Ureter (tissue), 1 donor: ENCODE results near the gene ARMC6. TPM values are rescaled to one million over a fixed set of nuclear protein-coding genes. Genes with fewer than 3 reads are reported as not detected.

ENCODE experiments used
- DNase-seq: peaks from one replicate; pipeline ENCODE4 v3.0.0-alpha.2; 2020; ENCODE audit warnings: low spot score
- total RNA-seq: library from RNA; stranded (reverse); gene quantifications from one replicate; pipeline ENCODE4 v1.2.4, GENCODE V29; 2023
- donor health status: DM: yes; HTN: yes; CAD: no.

ARMC6 gene
- 42.2 TPM for total RNA-seq

DNA sequence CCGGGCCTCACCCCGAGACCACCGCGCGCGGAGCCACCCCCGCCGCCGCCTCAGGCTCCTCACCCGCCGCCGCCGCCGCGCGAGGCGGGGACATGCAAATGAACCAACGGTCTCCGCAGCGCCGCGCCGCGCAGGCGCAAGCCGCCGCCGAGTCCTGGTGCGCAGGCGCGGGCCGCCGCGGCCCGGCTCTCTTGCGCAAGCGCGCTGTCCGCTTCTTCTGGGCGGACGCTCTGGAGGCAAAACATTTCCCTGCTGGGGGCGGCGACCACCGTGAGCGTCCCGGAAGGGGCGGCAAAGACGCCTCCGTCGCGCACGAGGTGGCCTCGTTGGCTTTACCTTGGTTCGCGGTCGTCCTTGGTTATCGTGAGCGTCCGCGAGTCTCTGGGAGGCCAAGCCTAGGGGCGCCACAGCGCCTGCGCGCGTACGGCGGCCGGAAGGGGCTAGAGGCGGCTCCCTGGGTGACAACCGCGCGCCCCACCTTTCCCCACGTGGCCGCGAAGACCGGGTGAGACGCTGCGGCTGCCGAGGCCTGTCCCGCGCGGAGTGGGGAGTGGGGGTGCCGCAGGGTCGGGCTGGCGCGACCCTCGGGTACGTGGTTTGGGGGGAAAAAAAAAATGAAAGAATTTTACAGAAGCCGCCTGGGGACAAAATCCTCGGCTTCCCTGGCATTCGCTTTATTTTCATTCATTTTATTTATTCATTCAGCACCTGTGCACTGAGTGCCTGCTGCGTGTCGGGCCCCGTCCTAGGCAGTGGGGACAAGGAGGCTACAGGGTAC lies at the start of gene ARMC6, which contains the start of gene SUGP2:
Gene ARMC6 (plus strand): TSS at position 178 of the 778 bp plus-strand sequence. CDS start 607 bp downstream, outside the sequence.
Gene SUGP2 (minus strand): TSS at position 92 of the 778 bp plus-strand sequence. CDS start 2,446 bp downstream, outside the sequence.
- peak; percentile 85 for DNase-seq

GRCh38 chr19:18984251-18984650 lies 49.2 kb upstream of the ARMC6 start:
- no peak for DNase-seq

DNA sequence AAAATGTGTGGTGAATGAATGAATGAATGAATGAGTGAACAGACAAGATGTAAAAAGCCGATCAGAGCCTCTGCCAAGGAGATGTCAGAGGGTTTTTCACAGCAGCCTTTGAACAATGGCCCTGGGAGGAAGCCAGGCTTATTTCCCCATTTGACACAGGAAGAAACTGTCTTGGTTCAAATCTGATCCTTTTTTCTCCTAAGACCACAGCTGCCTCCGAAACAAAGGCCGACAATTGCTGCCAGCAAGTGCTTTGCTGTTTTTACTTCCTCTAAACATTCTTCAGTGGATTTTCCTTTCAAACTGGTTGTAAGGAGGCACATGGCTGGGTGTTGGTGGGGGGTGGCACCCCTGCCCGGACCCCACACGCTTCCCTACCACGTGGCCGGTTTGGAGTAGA lies 48.1 kb upstream of the ARMC6 start:
- DNase-seq = no peak

DNA sequence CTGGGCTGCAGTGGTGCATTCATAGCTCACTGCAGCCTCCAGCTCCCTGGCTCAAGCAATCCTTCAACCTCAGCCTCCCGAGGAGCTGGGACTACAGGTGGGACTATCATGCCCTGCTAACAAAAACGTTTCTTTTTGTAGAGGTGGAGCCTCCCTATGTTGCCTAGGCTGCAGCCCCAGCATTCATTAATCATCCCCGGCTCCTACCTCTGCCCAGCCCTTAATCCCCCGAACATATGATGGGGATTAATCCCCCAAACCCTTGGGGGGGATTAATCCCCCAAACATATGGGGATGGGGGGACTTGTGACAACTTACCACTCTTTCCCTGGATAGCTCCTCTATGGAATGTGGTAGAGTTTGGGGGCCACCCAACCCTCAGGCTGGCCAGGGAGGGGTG lies 45.9 kb upstream of the ARMC6 start:
- DNase-seq = no peak

GRCh38 chr19:18989316-18989715 lies 44.1 kb upstream of the ARMC6 start:
- DNase-seq = no peak

DNA sequence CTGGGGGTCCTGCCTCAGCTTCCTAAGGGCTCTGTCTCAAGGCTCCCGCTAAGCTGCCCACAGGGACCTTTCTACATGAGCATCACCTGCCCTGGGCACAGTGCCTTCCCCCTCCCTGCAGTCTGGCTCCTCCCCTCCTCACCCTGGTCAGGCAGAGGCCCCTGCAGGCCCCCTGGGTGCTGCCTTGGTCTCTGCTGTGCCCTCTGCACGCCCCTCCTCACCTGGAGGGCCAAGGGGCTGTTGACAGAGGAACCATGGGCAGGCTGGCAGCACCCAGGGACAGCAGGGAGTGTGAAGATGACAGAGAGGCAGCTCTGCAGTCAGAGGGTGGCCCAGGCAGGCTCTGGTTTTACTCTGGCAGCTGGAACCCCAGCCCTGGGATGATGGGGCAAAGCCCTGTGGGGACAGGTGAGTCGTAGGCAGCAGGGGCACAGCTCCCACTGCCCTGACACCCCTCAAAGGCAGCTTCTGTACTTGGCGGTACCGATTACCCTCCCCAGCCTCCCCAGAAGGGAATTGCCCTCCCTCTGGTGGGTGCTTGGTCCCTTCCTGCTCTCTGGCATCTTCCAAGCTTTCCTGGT lies 43.2 kb upstream of the ARMC6 start:
- no peak for DNase-seq

GRCh38 chr19:18991006-18991405 lies 42.4 kb upstream of the ARMC6 start:
- no peak for DNase-seq

DNA sequence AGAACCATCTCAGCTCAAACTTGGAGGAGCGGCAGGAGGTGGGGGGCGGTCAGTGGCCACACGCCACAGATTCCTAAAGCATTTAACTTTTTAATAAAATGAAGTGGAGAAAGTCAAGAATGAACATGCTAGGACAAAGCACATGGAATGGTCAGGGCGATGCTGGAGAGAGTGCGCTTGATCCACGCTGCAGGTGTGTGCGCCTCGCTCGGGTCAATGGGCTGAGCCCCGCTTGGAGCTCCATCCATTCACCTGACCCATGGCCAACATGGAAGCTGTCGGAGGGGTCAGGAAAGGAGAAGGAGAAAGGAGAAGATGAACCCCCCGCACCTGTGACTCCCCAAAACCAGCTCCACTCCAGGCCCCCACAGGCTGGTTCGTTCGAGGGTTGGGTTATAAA lies 41.9 kb upstream of the ARMC6 start:
- no peak for DNase-seq

DNA sequence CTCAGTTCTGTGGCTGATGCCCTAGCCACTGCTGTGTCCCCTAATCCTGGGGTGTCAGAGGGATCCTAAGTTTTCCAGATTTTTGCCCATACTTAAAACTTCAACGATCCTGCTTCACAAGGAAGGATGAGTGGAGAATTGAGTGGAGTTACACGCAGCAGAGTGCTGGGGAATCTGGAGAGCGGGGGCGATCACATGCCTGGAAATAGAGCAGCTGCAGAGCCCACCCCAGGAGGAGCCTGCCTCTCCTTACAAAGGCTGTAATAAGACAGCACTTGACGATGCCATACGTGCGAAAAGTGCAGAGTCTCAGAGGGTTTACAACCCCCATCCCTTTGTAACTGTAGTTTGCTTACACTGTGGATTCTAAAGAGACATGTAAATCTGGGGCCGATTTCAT lies 40.7 kb upstream of the ARMC6 start:
- no peak for DNase-seq

- no peak for DNase-seq
Measured at GRCh38 chr19:18993115-18993514, 40.3 kb upstream of the ARMC6 start.

GRCh38 chr19:18995804-18996241 lies 37.6 kb upstream of the ARMC6 start:
- peak; percentile 63 for DNase-seq

GRCh38 chr19:18996351-18996750 lies 37.1 kb upstream of the ARMC6 start:
- no peak for DNase-seq

DNA sequence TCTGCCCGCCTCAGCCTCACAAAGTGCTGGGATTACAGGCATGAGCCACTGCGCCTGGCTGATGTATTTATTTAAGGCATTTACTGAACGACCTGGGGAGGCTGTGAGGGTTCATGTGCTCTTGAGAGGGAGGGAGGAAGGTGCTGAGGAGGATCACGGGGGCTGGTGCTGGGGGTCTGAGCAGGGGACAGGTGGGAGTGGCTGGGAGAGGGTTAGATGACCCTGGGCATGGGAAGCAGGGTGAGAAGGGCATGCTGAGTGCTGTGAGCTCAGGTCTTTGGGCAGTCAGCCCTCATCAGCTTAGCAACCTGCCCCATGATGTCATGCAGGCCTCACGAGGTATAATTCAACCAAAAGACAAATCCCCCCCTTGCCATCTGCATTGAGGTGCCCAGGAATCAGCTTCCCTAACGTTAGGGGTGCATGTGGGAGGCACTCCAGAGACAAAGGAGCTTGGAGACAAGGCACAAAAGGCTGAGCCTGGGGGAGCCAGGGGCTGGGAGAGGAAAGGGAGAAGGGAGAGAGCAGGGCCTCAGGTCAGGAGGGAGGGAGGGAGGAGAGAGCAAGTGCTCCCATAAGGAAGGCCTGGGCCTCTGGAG lies 36.5 kb upstream of the ARMC6 start:
- no peak for DNase-seq

- DNase-seq = no peak
Measured at GRCh38 chr19:18998276-18998675, 35.1 kb upstream of the ARMC6 start.

GRCh38 chr19:18999016-18999758 lies 34.2 kb upstream of the ARMC6 start:
- DNase-seq = no peak

DNA sequence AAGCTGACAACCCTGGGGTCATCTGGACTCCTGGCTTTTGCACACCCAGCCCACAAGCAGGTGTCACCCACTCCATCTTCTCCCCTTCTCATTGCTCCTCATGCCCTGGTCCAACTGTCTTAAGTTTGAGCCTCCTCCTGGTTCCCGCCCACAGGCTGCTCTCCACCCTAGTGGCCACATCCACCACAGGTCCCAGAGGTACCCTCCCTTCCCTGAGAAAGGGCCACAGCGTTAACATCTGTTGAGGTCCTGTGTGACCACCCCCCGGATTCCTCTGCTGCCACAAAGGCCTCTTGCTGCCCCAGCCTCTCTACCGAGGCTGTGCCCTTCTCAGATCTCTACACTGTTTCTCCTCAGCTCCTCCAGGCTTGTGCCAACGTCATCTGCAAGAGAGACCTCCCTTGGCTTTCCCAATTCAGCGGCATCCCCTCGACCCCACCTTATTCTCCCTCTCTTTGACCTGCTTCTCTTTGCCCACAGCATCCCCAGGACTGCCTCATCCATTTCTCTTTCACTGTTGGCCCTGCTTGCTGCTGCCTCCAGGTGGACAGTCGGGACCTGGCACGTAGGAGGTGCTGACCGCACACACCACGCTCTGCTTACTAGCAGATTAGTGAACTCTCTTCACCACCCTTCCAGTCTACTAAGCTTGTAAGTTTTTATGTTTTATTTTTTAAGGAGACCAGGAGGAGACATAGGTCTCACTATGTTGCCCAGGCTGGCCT lies 33.3 kb upstream of the ARMC6 start:
- DNase-seq = no peak

DNA sequence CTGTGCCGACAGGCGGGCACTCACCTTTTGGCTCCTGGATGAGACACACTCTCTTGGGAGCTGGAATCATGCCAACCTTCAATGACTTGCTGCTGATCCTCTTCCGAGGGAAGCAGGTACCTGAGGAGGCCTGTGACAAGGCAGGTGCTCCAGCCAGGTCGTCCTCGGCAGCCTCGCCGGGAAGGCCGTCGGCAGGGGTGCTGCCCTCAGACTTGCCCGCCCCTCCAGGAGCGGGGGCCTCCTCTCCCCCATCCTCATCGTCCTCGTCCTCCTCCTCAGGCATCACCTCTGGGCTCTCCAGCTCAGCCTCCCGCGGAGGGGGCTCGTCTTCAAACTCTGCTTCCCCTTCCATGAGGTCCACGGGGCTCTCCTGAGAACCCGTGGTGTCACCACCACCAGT lies 29.3 kb upstream of the ARMC6 start:
- no peak for DNase-seq

- no peak for DNase-seq
Measured at GRCh38 chr19:19006213-19006612, 27.2 kb upstream of the ARMC6 start.

GRCh38 chr19:19009951-19010350 lies 23.5 kb upstream of the ARMC6 start:
- no peak for DNase-seq

DNA sequence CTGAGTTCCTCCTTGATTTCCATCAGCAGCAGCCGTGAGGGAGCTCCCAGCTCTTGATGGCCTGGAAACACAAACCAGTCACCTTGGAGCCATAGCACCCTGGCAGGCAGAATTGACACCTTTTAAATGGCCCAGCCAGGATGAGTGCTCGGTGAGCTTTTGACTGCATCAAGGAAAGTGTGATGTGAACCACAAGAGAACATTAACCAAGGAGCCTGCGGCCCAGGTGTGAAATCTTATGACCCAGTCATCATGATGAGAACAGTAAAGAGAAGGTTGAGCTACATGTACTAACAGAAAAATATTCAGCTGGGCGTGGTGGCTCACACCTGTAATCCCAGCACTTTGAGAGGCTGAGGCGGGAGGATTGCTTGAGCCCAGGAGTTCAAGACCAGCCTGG lies 22.9 kb upstream of the ARMC6 start:
- no peak for DNase-seq

DNA sequence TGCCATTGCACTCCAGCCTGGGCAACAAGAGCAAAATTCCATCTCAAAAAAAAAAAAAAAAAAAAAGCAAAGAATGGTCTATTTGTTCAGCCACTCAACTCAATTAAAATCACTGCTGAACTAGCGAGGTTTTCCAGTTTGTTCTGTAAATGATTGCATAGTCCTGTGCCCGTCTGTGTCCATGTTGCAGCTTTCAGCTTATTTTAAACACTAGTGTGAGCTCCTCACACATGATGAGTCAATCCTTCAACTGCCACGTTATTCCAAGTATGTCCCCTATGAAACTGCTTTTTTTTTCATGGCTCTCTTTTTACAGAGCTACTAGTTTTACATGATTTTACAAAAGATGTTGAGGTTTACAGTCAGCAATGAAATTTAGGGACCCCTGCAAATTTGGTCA lies 12.3 kb upstream of the ARMC6 start:
- DNase-seq = no peak
